ENCODE results near the gene RSPH9. TPM values are rescaled to one million over a fixed set of nuclear protein-coding genes. Genes with fewer than 3 reads are reported as not detected.

The RSPH9 gene
- total RNA-seq, 1 donor from 2014 or later = 0.30 TPM

GRCh38 chr6:43625393-43625992, 19.3 kb upstream of the RSPH9 start:
- Histone ChIP-seq H3K9ac (ENCODE audit: low read length) (no peak overlapping the region), H3K36me3 (ENCODE audit: insufficient read depth, low read length) (peaks cover 49% of the 10 kb centered on the region), H4K20me1 (ENCODE audit: insufficient read depth, low read length) (peaks cover 15% of the 10 kb centered on the region), H3K4me1 (ENCODE audit: insufficient read depth, low read length) (peaks cover 26% of the 10 kb centered on the region), H3K27me3 (ENCODE audit: insufficient read depth, low read length) (no peaks in the 10 kb centered on the region), H3K4me2 (ENCODE audit: low read length) (no peak overlapping the region), H3K27ac (ENCODE audit: low read depth, low read length) (no peak overlapping the region), H3K9me3 (ENCODE audit: insufficient read depth, low read depth, low read length) (no peaks in the 10 kb centered on the region), H3K79me2 (ENCODE audit: insufficient read depth, low read length) (peaks cover 50% of the 10 kb centered on the region), H2AFZ (ENCODE audit: low read depth, low read length) (no peak overlapping the region), H3K4me3 (ENCODE audit: insufficient read depth, low read depth, low read length) (no peak overlapping the region)
- Mint-ChIP-seq H3K27me3 (ENCODE audit: low read depth, unreplicated experiment) (no peaks in the 10 kb centered on the region), H3K9me3 (ENCODE audit: unreplicated experiment) (no peaks in the 10 kb centered on the region), H3K36me3 (ENCODE audit: low read depth, unreplicated experiment) (peaks cover 49% of the 10 kb centered on the region), H3K4me1 (ENCODE audit: low read depth, unreplicated experiment) (peaks cover 20% of the 10 kb centered on the region), H3K4me3 (ENCODE audit: unreplicated experiment) (peak overlapping the region; percentile 42), H3K27ac (ENCODE audit: unreplicated experiment) (peak overlapping the region; percentile 63)
- TF ChIP-seq CTCF (IDR thresholded peaks at IDR 0.05; ENCODE audit: insufficient read depth, low read depth, low read length) = no peak
- DNase-seq (ENCODE audit: low read depth) (no peak), FAIRE-seq (no peak)

- FAIRE-seq = peak; percentile 47
Measured at GRCh38 chr6:43627008-43627825, 17.6 kb upstream of the RSPH9 start.

More at GRCh38 chr6:43627008-43627825, 17.6 kb upstream of the RSPH9 start:
- Histone ChIP-seq H3K4me3 (ENCODE audit: insufficient read depth, low read depth, low read length) (peak overlapping the region; percentile 38), H3K9me3 (ENCODE audit: insufficient read depth, low read depth, low read length) (no peaks in the 10 kb centered on the region), H3K9ac (ENCODE audit: low read length) (peak overlapping the region; percentile 80), H3K4me1 (ENCODE audit: insufficient read depth, low read length) (peaks cover 26% of the 10 kb centered on the region), H3K79me2 (ENCODE audit: insufficient read depth, low read length) (peaks cover 50% of the 10 kb centered on the region), H3K4me2 (ENCODE audit: low read length) (peak overlapping the region; percentile 99), H3K27me3 (ENCODE audit: insufficient read depth, low read length) (no peaks in the 10 kb centered on the region), H3K36me3 (ENCODE audit: insufficient read depth, low read length) (peaks cover 37% of the 10 kb centered on the region), H4K20me1 (ENCODE audit: insufficient read depth, low read length) (peaks cover 6% of the 10 kb centered on the region), H2AFZ (ENCODE audit: low read depth, low read length) (peak overlapping the region; percentile 7), H3K27ac (ENCODE audit: low read depth, low read length) (peak overlapping the region; percentile 83)
- H3K27ac Mint-ChIP-seq (ENCODE audit: unreplicated experiment) = peak overlapping the region; percentile 100
- peaks cover 19% of the 10 kb centered on the region for H3K4me1 Mint-ChIP-seq (ENCODE audit: low read depth, unreplicated experiment)
- H3K27me3 Mint-ChIP-seq (ENCODE audit: low read depth, unreplicated experiment) = no peaks in the 10 kb centered on the region
- TF ChIP-seq EZH2 (IDR thresholded peaks at IDR 0.05; ENCODE audit: insufficient read depth, low read length) (no peak), CTCF (IDR thresholded peaks at IDR 0.05; ENCODE audit: insufficient read depth, low read depth, low read length) (no peak)
- peak overlapping the region; percentile 98 for H3K4me3 Mint-ChIP-seq (ENCODE audit: unreplicated experiment)
- no peaks in the 10 kb centered on the region for H3K9me3 Mint-ChIP-seq (ENCODE audit: unreplicated experiment)
- DNase-seq (ENCODE audit: low read depth) = peak; percentile 92
- H3K36me3 Mint-ChIP-seq (ENCODE audit: low read depth, unreplicated experiment) = peaks cover 35% of the 10 kb centered on the region
